DMS 273 (cell line): Measurements from ENCODE around the gene EPOP.

Source experiments
- DNase-seq: peaks from one replicate; lab custom pipeline; 2025; ENCODE audit not compliant: unreplicated experiment; lab: John Stamatoyannopoulos, UW

Gene EPOP

DNA sequence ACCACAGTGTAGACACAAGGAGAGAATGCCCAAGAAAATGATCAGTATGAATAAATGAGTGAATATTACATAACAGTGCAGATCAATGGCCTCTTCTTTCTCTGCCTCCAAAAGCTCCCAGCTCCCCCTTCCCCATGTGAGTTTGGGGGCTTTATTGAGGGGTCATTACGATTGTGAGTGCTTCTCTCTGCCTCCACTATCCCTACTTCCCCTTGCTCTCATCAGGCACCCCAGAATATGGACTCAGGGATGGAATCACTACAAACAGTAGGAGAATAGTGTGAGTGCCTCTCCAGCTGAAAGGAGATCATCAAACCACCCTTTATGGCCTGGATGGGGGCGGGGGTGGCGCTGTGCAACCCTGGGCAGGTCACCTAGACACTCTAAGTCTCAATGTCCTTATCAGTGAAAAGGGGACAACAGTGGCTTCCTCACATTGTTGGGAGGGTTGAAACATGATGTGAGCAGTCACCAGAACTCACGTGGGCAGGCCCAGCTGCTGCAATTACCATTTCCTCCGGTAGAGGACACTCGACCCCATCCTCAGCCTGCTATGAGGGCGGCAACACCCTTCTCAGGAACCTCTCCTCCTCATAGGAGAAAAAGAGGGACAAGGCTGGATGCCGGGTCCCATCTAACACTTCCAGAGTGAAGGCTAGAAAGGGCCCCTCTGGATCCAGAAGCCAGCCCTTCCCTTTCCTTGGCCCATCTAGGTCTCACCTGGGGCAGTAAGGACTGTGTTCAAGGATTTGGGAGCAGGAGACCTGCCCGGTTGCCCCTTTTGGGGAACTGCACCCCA, 2.1 kb upstream of the EPOP start:
- DNase-seq: peak; percentile 93

DNA sequence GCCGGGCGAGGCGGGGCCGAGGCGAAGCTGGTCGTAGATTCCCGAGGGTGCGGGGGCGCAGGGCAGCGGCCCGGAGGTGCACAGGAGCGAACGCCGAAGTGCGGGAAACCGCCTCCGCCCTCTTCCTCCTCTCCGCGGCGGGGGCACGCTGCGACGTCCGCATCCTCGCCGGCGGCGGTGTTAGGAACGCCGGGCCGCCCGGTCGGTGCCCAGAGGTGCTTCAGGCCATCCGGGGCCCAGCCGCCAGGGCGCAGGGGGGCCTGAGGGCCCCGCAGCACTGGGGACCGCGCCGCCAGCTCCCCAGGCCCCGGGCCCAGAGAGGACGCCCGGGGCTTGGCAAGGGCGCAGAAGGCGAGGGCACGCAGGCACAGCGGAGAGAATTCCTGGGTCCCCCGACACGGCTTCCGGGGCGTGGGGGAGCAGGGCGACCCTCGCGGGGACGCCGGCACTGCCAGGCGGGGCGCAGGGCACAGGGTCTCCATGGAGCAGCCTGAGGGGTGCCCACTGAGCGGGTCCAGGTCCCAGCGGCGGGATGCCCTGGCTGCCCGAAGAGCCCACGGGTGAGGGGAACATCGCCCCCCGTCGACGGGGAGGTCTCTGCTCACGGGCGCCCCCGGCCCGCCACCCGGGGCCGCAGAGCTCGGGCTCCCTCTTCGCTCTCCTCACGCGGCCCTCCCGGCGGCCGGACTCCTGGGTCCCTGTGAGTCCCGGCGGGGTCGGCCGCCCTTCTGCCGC, 576 bp downstream of the EPOP start:
- DNase-seq: peak; percentile 69

DNA sequence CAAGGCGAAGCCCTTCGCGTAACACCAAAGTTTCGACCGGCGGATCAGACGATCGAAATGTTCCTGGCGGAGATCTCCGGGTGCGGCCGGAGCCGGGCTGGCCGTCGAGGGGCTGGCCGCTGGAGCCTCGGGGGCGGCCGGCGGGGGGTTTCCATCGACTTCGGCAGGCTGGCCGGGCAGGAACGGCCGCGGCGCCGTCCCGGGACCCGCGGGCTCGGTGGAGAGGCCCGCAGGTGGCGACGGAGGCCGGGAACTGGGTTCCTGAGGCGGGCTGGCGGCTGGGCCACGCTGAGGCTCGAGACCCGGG, 1.1 kb downstream of the EPOP start:
- DNase-seq: no peak

DNA sequence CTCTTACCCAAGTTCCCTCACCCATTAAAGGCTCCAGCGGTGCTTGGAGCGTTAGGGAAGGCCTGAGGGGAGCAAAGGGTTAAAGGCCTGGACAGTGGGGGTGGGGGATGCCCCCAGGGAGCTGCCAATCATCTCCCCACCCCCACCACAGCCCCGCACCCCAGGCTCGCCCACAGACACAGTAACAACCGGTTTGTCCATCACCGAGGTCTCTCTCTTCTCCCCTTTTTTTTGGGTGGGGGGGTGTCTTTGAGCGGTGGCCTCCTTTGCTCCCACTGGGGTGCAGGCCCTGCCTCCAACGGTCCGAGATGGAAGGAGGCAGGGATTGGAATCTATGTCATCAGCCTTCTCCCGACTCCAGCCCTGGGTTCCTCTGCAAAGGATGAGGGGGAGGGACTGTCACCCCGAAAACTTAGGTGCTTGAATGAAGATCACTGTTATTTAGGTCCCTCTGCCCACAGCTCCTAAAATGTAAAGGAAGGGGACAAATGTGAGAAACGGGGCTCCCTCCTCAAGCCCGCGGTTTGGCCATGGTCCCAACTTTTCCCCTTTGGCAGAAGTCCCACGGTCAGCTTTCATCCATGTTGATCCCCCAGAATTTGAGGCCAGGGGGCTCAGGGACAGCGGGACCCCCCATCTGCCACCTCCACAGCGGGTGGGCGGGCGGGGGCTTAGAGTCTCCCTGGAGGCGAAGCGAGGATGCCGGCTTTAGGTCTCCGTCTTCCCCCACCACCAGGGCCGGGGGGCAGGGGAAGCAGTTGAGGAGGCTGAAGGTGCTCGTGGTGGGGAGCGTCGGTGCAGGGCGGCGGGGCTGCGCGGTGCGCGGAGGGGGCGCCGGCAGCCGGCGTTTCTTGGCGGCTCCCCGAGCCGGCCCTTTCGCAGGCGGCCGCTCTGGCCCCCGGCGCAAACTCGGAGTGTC, 1.7 kb downstream of the EPOP start:
- no peak for DNase-seq

DNA sequence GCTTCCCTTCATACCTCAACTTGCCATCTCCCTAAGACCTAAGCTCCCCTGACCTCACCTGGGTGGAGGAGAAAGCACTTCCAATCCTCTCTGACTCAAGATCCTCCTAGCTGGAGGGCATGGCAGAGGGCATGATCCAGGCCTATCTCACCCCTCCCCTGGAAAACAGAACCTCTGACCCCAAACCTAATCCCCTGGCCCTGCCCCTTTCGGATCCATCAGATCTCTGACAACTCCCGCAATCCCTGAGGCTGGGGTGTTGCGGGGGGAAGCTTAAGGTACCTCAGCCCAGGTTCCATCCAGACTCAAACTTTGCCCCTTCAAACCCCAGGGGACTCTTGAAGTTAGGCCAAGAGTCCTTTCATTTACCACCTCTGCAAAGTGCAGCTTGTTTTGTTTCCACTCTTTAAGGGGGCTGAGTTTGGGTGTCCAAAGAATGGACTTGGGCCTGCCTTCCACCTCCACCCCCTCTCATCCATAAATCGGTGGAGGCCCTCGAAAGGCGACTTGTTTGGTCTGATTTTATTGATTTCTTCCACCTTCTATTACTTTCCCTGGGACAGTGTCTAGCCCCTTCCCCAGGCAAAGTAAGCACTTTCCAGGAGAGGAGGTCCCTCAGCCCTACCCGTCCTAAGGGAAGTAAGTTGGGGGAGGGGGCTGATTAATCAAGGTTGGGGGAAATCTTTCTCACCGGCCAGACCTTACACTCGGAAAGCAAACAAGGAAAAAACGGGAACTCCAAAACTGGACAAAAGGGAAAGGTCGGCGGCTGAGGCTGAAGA, 2.6 kb downstream of the EPOP start:
- no peak for DNase-seq

DNA sequence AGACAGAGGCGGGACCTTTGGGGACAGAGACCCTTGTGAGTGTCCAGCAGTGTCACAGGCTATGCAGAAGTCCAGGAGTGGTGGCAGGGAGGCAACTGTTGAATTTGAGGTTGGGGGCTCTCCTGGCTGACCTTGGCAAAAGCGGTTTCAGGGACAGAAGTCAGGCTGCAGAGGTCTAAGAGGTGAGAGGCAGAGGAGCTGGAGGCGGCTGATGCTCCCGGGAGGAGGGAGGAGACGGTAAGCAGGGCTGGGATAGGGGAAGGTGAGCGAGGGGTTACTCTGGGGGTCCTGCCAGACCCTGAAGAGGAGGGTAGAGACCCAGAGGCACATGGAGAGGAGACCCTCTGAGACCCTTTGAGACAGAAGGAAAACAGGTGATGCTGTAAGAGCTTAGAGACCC, 5.2 kb downstream of the EPOP start:
- no peak for DNase-seq

DNA sequence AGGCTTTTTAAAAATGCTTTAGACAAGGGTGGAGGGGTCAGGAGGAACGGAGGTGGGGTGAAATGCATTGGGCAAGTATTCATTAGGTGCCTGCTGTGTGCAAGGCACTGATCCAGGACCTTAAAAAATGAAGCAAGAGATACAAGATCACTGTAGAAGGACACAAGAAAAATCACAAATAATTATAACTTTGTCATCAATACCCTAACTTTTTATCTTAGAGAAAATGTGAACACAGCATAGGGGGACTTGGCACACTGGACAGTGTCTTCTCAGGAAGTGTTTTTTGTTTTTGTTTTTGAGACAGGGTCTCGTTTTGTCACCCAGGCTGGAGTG, 7.0 kb downstream of the EPOP start:
- no peak for DNase-seq

DNA sequence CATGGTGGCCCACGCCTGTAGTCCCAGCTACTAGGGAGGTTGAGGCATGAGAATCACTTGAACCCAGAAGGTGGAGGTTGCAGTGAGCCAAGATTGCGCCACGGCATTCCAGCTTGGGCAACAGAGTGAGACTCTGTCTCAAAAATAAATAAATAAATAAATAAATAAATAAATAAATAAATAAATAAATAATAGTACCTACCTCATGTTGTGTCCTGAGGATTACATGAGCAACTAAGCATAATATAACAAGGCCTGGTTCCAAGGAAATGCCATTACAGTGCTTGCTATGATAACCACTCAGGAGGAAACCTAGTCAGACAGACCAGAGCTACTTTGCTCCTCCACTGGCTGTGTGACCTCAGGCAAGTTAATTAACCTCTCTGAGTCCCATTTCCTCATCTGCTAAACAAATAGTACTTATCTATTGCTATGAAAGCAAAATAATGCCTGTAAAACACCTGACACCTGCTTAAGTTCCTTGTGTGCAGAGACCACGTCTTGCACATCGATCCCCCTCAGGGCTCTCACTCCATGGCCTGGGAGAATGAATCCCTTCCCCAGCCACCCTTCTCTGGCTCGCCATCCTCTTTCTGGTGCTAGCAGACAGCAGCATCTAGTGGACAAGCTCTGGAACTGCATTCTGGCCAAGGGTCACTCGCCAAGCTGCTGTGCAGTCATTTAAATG, 7.5 kb downstream of the EPOP start:
- DNase-seq: peak; percentile 85

DNA sequence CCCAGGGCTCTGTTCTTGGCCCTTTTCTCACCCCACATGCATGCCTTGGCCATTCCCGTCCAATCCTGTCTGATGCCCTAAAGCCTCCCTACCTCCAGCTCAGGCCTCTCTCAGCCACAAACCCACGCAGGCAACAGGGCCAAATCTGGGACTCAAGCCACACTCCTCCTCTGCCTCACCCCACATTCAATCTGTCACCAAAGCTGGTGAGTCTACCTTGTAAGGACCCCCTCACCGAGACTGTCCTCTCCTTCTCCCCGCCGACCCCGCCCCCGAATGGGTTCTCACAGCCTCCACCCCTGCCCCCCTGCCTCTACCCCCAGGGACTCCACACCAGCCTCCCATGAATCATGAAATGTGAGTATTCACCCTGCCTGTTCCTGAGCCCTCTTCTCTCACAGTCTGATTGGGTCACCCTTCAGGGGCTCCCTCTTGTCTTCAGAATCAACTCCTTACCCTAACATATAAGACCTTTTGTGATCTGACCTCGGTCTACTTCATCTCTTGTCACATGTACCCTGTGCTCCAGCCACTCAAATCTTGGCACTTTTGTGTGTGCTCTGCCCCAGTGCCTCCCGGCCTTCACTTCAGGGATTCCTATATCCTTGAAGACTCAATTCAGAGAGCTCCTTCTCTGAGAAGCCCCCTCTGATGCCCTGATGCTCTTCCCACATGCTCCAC, 10.7 kb downstream of the EPOP start:
- no peak for DNase-seq

DNA sequence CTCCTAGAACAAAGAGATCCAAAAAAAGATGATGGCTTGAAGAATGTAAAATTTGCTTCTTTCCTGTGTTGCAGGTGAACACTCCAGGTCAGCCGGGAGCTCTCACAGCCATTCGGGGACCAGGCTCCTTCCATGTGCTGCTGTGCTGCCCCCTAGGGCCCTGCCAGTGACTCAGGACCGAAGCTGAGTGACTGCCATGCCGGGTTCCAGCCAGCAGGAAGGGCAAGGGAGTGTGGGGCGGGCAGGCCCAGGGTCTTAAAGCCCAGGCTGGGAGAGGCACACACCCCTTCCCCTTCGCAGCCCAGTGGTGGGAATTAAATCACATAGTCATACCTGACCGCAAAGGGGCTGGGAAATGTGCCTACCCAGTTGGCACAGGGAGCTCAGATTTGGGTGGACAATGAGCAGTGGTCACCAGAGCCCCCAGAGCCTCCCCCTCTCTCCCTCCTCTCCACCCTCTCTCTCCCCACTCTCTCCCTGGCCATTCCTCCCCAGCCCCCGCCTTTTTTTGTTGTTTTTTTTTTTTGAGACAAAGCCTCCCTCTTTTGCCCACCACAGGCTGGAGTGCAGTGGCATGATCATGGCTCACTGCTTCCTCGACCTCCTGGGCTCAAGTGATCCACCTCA, 11.5 kb downstream of the EPOP start:
- DNase-seq: peak; percentile 91

DNA sequence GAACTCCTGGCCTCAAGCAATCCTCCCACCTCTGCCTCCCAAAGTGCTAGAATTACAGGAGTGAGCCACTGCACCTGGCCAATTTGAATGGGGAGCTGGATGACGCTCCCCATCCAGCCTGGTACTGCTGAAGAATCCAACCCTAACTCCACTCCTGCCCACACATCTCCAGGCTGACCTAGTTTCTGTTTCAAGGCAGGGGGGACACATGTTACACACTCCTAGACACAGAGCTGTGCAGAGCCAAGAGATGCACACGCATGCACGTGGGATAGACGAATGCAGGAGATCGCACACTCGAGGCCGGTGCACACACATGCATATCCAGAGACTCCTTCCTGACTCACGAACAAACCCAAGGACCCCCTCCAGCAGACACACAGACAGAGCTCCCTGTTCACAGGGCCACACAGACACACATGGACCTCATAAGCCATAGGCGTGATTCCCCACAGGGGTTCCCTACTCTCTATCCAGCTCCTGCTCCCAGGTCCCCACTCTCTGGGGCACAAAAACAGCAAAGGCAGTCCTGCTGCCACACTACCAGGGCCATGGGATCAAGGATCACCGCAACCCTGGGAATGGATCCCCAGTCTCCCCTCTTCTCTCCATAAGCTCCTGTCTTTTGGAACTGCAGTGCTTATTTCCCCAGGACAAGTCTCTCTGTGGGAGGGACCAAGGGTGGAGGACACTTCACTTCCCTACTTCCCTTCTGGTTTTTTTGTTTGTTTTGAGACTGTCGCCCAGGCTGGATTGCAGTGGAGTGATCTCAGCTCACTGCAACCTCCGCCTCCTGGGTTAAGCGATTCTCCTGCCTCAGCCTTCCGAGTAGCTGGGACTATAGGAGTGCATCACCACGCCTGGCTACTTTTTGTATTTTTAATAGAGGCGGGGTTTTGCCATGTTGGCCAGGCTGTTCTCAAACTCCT, 14.4 kb downstream of the EPOP start:
- DNase-seq: no peak

DNA sequence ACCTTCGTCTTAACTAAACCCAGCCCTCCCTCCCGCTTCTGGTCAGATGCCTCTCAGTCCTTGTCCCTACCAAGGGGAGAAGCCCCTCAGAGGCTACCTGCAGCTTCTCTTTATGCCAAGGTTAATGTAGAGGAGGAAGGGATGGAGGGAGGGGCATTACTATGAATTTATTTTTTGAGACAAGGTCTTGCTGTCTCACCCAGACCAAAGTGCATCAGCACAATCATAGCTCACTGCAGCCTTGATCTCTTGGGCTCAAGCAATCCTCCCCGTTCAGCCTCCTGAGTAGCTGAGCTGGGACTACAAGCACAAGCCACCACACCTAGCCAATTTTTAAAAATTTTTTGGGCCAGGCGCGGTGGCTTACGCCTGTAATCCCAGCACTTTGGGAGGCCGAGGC, 15.3 kb downstream of the EPOP start:
- DNase-seq: no peak

DNA sequence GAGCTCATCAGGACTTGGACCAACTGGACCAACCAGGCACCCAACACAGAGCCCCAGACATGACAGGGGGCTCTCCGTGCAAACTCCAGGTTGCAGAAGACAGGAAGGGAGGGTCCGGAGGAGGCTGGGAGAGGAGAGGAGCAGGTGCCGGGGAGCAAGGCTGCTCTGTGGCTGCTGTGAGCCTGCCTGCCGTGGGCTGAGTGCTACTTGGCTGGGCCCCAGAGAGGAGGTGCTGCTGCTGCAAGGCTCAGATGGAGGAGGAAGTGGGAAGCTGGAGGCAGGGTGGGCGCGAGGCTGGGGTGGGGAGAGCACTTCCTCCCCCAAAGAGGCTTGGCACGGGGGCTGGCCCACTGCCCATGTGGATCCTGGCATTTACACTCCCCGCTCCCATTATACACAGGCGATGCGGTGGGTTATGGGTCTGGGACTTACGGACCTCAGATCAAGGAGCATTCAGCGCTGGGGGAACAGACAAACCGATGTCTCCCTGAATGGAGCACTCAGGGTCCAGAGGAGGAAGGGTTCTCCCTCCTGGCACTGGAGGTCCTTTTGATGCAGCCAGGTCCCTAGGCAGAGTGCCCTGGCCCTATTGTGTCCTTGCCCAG, 15.9 kb downstream of the EPOP start:
- DNase-seq: no peak

DNA sequence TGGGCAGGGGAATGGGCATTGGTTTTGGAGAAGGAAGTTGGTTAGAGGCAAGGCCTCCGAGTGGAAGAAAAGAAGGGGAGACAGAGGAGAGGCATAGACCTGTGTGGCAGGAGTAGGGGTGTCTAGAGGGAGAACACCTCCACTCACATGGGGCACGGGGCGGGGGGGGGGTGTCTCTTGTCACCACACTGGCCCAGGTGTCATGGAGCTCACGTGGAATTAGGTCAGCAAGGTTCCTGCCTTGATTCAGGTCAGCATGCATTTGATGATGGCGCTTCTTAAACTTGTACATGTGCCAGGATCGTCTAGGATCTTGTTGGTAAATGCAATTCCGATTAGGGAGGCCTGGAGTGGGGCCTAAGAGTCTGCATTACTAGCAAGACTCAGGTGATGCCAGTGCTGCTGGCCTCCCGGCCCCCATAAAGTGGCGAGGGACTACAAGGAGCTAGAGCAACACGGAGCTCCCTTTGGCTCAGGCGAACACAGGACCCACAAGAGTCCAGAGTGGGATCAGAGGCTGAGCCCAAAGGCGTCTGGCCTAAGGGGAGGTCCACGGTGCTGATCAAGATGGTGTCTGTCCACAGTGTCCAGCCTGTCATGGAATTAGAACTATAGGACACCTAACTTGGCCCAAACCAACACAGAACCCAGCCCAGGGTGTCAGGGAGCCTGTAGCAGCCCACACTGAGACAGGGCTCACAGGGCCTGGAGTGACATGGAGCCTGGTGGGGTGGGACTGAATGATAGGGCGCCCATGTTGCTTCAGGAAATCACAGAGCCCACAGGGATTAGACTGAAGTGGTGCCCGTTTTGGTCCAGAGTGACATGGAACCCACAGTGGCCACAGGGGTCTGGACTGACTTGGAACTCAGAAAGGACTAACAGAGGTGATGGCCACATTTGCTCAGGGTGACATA, 16.7 kb downstream of the EPOP start:
- DNase-seq: no peak

DNA sequence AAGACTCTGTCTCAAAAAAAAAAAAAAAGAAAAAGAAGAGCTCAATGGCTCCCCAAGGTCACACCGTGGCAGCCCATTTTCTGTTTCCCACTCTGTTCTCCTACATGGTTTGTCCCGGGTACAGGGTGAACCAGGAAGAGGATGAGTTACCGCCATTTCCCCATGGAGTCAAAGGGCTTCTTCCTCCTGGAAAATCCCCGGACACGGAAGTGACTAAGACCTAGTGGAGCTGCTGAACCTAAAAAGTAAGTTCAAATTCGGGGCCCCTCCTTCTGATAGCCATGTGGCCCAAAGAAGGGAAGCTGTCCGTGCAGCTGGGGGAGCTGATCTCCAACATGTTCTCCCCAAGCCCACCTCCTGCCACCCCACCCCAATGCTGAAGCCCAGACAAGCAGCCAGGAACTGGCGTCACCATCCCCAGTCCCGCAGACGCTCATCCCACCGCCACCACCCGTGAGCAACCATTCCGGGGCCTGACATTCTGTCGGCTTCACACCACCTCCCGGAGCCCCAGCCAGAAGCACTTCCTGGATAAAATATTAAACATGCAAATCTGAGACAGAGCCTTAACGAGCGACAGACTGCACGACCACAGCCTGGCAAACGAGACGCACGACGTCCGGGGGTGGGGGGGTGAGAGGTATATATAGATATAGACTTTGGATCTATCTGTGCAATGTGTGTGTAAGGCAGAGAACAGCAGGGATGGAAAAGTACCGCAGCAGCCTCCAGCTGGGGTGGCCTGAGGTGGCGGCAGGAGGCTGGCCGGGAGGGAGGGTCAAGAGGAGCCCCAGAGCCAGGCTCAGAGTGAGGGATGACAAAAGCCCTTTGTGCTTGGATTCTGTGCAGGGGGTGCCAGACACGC, 17.6 kb downstream of the EPOP start:
- DNase-seq: no peak
